Measurements from ENCODE around the gene PRICKLE1.

PRICKLE1 gene

GRCh38 chr12:42459336-42459847, 130.2 kb downstream of the PRICKLE1 start:
- DNase-seq (ENCODE audit: low read depth in 1 of 2, low spot score in 1 of 2) = no peak

GRCh38 chr12:42458575-42458974, 131.0 kb downstream of the PRICKLE1 start:
- no peak for DNase-seq (ENCODE audit: low read depth in 1 of 2, low spot score in 1 of 2)

- no peak for DNase-seq (ENCODE audit: low read depth in 1 of 2, low spot score in 1 of 2)
These were observed 139.3 kb downstream of the PRICKLE1 start for GRCh38 chr12:42450248-42450647.

GRCh38 chr12:42448841-42449240, 140.7 kb downstream of the PRICKLE1 start:
- DNase-seq (ENCODE audit: low read depth in 1 of 2, low spot score in 1 of 2) = no peak

GRCh38 chr12:42447371-42447786, 142.2 kb downstream of the PRICKLE1 start:
- DNase-seq (ENCODE audit: low read depth in 1 of 2, low spot score in 1 of 2) = no peak

- DNase-seq (ENCODE audit: low read depth in 1 of 2, low spot score in 1 of 2) = no peak
These were observed 142.8 kb downstream of the PRICKLE1 start for GRCh38 chr12:42446761-42447160.

- DNase-seq (ENCODE audit: low read depth in 1 of 2, low spot score in 1 of 2) = no peak
These were observed 143.7 kb downstream of the PRICKLE1 start for GRCh38 chr12:42445891-42446290.

- no peak for DNase-seq (ENCODE audit: low read depth in 1 of 2, low spot score in 1 of 2)
These were observed 145.2 kb downstream of the PRICKLE1 start for GRCh38 chr12:42444192-42444943.

GRCh38 chr12:42442888-42443287, 146.7 kb downstream of the PRICKLE1 start:
- DNase-seq (ENCODE audit: low read depth in 1 of 2, low spot score in 1 of 2) = no peak

- no peak for DNase-seq (ENCODE audit: low read depth in 1 of 2, low spot score in 1 of 2)
These were observed 147.2 kb downstream of the PRICKLE1 start for GRCh38 chr12:42442311-42442759.

- DNase-seq (ENCODE audit: low read depth in 1 of 2, low spot score in 1 of 2) = no peak
These were observed 148.9 kb downstream of the PRICKLE1 start for GRCh38 chr12:42440608-42441007.

- DNase-seq (ENCODE audit: low read depth in 1 of 2, low spot score in 1 of 2) = no peak
These were observed 156.9 kb downstream of the PRICKLE1 start for GRCh38 chr12:42432517-42433140.

GRCh38 chr12:42428850-42429249, 160.7 kb downstream of the PRICKLE1 start:
- no peak for DNase-seq (ENCODE audit: low read depth in 1 of 2, low spot score in 1 of 2)

- no peak for DNase-seq (ENCODE audit: low read depth in 1 of 2, low spot score in 1 of 2)
These were observed 162.8 kb downstream of the PRICKLE1 start for GRCh38 chr12:42426746-42427145.

- no peak for DNase-seq (ENCODE audit: low read depth in 1 of 2, low spot score in 1 of 2)
These were observed 166.8 kb downstream of the PRICKLE1 start for GRCh38 chr12:42422785-42423184.

- DNase-seq (ENCODE audit: low read depth in 1 of 2, low spot score in 1 of 2) = no peak
These were observed 167.4 kb downstream of the PRICKLE1 start for GRCh38 chr12:42421844-42422779.

- no peak for DNase-seq (ENCODE audit: low read depth in 1 of 2, low spot score in 1 of 2)
These were observed 169.2 kb downstream of the PRICKLE1 start for GRCh38 chr12:42420395-42420794.

GRCh38 chr12:42410340-42410739, 179.2 kb downstream of the PRICKLE1 start:
- no peak for DNase-seq (ENCODE audit: low read depth in 1 of 2, low spot score in 1 of 2)

- no peak for DNase-seq (ENCODE audit: low read depth in 1 of 2, low spot score in 1 of 2)
These were observed 180.1 kb downstream of the PRICKLE1 start for GRCh38 chr12:42409471-42409870.

- DNase-seq (ENCODE audit: low read depth in 1 of 2, low spot score in 1 of 2) = no peak
These were observed 182.2 kb downstream of the PRICKLE1 start for GRCh38 chr12:42407306-42407705.
